ENCODE measurements around the gene DENND1A. TPM values are rescaled to one million over a fixed set of nuclear protein-coding genes. Genes with fewer than 3 reads are reported as not detected.

DENND1A gene
- total RNA-seq, 4 donors from 2014 or later = 17.6 to 33.8 (median 22.9) TPM

GRCh38 chr9:123453076-123453667, 476.8 kb downstream of the DENND1A start:
- no peak for TF ChIP-seq CTCF (IDR thresholded peaks at IDR 0.05; ENCODE audit: low read depth)

DNA sequence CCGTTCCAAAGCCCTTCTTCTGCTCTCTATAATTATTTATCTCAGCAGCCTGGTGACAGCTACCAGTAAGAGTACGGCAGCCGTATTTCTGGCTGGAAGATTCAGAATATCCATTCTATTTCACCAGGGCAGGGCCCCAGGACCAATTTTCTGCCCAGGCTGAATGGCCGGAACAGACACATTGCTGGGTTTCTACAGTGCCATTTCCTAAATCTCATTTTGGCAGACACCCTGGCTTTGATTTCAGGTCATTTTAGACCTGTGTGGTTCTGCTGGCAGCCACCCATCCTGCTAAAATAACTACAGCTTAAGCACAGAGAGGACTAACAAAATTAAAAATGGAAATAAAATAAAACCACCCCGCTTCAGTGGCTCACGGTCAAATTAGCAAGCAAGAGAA, 478.9 kb downstream of the DENND1A start:
- no peak for TF ChIP-seq CTCF (IDR thresholded peaks at IDR 0.05; ENCODE audit: low read depth)

GRCh38 chr9:123450098-123450770, 479.7 kb downstream of the DENND1A start:
- TF ChIP-seq CTCF (IDR thresholded peaks at IDR 0.05; ENCODE audit: low read depth) = no peak

GRCh38 chr9:123447934-123448646, 481.8 kb downstream of the DENND1A start:
- TF ChIP-seq CTCF (IDR thresholded peaks at IDR 0.05; ENCODE audit: low read depth) = no peak

GRCh38 chr9:123445981-123446610, 483.8 kb downstream of the DENND1A start:
- TF ChIP-seq CTCF (IDR thresholded peaks at IDR 0.05; ENCODE audit: low read depth) = no peak

GRCh38 chr9:123445116-123445515, 484.8 kb downstream of the DENND1A start:
- no peak for TF ChIP-seq CTCF (IDR thresholded peaks at IDR 0.05; ENCODE audit: low read depth)

GRCh38 chr9:123441769-123442168, 488.2 kb downstream of the DENND1A start:
- TF ChIP-seq CTCF (IDR thresholded peaks at IDR 0.05; ENCODE audit: low read depth) = no peak

All from subcutaneous adipose tissue (tissue), 4 donors.